Measurements from ENCODE around the gene FOXN4.

The FOXN4 gene

DNA sequence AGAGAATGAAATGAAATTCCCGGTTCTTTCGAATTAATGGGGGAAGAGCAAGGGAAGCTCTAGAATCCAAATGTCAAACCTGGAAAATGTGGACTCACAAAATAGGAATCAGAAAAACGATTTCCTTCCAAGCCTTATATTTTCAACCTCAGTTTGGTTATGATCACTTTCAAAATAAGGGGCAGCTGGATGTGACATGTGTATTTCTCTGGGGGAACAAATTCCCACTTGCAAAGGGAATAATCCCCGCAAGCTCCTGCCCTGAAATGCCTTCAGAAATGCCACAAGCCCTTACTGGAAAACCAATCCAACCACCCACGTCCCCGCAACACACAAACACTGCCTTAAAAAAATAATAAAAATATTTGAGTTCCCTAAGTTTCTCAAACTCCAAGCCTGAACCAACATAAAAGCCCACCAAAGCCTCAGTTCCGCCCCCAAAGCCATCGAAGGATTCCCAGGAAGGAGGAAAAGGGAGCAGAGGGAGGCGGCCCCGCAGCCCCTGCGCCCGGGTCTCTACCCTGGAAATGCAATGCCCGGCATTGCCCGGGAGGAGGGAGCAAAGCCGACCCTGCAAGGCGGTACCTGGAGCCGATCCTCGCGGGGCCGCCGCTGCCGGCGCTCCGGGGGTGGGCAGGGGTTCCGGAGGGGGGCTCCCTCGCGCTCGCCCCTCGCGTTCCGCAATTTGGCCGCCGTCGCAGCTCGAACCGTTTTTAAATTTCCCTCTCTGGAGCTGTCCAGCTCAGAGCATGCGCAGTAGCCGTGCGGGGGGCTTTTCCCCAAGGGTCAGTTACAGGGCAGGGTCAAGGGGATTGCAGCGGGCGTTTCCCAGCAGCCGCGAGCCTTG is at the start of gene FOXN4:
TSS of gene FOXN4 (minus strand) at position 751 of the 847 bp plus-strand sequence. CDS start 963 bp downstream, outside the sequence.
- TF ChIP-seq CTCF (IDR thresholded peaks at IDR 0.05; ENCODE audit: control insufficient read depth, extremely low read depth, insufficient read depth), result no peak
- peak within 1 kb of the TSS; percentile 46 for H3K4me3 ChIP-seq (ENCODE audit: low read depth, low read length)
- DNase-seq (ENCODE audit: low read depth), result no peak

DNA sequence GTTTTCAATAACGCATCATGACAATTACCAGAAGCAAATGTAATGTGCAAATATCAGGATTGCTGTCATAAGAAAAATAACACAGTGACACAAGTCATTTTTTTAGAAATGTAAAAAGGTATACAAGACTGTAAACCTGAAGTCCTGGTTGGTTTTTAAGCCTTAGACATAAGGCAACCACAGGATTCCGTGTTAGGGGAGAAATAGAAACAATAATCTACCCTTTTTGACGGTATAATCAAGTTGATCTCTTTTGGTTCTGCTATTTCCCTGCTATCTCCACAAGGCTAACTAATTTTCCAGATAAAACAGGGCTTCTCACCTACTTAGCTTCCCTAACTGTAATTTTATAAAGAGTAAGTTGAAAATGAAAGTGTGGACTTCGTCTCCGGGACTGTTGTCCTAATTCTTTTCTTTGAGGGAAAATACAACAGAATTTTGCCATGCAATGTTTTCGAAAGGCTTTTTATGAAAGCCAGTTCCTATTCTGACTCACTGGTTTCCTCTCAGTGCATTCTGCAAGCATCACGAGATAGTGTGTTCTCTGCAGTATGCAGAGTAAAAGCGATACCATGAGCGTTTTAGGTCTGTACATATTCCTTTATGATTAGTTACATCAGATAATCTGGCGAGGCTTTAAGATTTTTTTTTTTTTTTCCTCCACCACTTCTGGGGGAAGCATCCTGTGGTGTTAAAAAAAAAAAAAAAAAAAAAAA is 49.2 kb upstream of the FOXN4 start:
- no peak overlapping the region for H3K4me3 ChIP-seq (ENCODE audit: low read depth, low read length)
- no peak for DNase-seq (ENCODE audit: low read depth)
- TF ChIP-seq CTCF (IDR thresholded peaks at IDR 0.05; ENCODE audit: control insufficient read depth, extremely low read depth, insufficient read depth), result no peak

- no peak for TF ChIP-seq CTCF (IDR thresholded peaks at IDR 0.05; ENCODE audit: control insufficient read depth, extremely low read depth, insufficient read depth)
- no peak for DNase-seq (ENCODE audit: low read depth)
- no peak overlapping the region for H3K4me3 ChIP-seq (ENCODE audit: low read depth, low read length)
Observed at GRCh38 chr12:109357032-109357431, 47.9 kb upstream of the FOXN4 start.

- no peak overlapping the region for H3K4me3 ChIP-seq (ENCODE audit: low read depth, low read length)
- no peak for TF ChIP-seq CTCF (IDR thresholded peaks at IDR 0.05; ENCODE audit: control insufficient read depth, extremely low read depth, insufficient read depth)
- DNase-seq (ENCODE audit: low read depth), result no peak
Observed at GRCh38 chr12:109356577-109356976, 47.5 kb upstream of the FOXN4 start.

GRCh38 chr12:109352184-109352583 is 43.1 kb upstream of the FOXN4 start:
- no peak overlapping the region for H3K4me3 ChIP-seq (ENCODE audit: low read depth, low read length)
- no peak for TF ChIP-seq CTCF (IDR thresholded peaks at IDR 0.05; ENCODE audit: control insufficient read depth, extremely low read depth, insufficient read depth)
- no peak for DNase-seq (ENCODE audit: low read depth)

- no peak for DNase-seq (ENCODE audit: low read depth)
- no peak for TF ChIP-seq CTCF (IDR thresholded peaks at IDR 0.05; ENCODE audit: control insufficient read depth, extremely low read depth, insufficient read depth)
- no peak within 1 kb of the TSS for H3K4me3 ChIP-seq (ENCODE audit: low read depth, low read length)
Observed at GRCh38 chr12:109347589-109347988, 38.5 kb upstream of the FOXN4 start, which contains the start of gene MYO1H. Gene MYO1H (plus strand): TSS chr12:109347900. CDS start chr12:109347961, 61 bp downstream.

All from LNCaP clone FGC (cell line).